Activated CD4-positive, alpha-beta T cell treated with anti-CD3 and anti-CD28 coated beads, Interleukin-2, amount 50 U/mL, for 24 hours (primary cell): ENCODE measurements around the gene PTRH1.
A peak's percentile ranks its signal among the peaks of the same experiment; 100 is the strongest.
"Not testable (repeated sequence)": the region's sequence is repeated elsewhere in the genome, so short reads cannot be mapped to it uniquely, and the experiment has no call there.

ENCODE experiments used
- DNase-seq, 2 donors: peaks; one replicate each; pipeline ENCODE4 v3.0.0-alpha.2; 2020; ENCODE audit warnings: low read depth in 1 of 2, low spot score in 1 of 2

Gene PTRH1, protein sequence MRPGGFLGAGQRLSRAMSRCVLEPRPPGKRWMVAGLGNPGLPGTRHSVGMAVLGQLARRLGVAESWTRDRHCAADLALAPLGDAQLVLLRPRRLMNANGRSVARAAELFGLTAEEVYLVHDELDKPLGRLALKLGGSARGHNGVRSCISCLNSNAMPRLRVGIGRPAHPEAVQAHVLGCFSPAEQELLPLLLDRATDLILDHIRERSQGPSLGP

DNA sequence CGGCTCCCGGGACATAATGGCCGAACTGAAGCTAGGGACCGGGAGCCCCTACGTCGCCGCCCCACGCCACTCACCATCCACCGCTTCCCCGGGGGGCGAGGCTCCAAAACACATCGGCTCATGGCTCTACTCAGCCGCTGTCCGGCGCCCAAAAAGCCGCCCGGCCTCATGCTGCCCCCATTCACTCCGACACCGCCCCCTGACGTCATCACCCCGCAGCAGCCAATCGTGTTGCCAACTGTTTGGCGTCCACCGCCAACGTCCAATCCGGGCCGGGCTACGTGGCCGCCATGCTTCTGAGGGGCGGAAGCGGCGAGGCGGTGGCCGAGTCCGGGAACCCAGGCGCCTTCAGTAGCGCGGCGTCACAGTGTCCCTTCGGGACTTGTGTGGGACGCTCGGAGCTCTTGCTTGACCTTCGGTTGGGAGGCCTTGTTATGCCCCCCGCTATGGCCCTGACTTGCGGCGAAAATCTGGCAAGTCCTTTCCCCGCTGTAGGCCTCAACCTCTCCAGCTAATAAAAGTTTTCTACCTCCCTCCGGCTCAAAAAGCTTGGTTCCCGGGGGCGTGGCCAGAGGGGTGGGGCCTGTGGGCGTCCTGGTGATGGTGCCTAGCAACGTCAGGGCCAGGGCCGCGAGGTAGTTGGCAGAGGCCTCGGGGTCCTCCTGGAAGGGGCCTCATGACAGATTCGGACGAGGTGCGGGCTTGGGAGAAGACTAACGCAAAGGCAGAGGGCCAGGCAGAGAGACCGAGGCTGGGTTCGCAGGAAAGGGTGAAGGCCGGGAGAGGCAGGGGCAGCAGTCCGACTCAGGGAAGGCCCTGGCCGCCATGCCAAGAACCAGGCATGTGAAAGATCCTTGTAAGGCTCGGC lies at the start of gene PTRH1, which contains the start of gene TTC16:
TSS of gene PTRH1 (minus strand) at position 194 of the 868 bp plus-strand sequence. CDS start at position 170, 24 bp downstream.
TSS of gene TTC16 (plus strand) at position 610 of the 868 bp plus-strand sequence. CDS start at position 677, 67 bp downstream.
- peak; percentile 94 to 96 for DNase-seq

DNA sequence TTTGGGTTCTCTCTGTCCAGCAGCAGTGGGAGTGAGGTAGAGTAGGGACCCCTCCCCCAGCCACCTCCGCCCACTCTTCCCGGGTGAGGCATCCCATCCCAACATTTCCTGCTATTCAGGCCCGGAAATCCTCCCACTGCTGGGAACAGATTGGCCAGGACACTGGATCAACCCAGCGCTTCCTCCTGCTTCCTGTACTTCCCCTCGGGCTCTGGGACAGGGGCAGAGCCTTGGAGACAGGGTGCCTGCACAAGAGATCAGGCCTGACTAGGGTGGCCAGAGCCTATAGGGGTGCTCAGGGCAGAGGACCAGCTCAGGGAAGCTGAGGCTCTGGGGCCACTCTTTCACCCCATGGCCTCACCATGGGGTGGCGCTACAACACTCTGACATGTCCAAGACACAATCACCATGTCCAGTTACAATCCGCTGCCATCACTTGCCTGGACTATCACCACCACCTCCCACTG lies 48.5 kb upstream of the PTRH1 start:
- no peak for DNase-seq

DNA sequence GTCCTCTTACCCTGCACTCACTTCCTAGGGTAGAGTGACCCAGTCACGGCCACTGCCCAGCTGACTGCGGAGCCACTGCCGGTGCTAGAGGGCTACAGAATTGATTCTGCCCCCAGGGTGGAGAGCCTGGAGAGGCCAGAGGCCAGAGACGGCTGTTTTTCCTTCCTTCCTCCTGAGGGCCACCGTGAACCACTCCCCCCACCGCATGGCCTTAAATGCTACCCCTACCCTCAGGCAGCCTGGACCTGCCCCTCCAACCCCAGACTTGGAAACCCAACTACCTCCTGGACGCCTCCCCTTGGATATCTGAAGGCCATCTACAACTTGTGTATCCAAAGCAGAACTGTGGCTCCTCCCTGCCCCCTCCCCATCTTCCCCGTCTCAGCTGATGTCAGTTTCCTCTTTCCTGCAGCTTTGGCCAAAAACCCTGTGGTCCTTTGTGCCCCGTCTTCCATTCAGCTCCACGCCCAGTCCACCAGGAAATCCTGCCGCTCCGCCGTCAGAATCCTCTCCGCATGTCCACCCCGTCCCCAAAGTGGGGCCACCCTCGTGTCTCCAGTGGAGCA lies 46.7 kb upstream of the PTRH1 start:
- DNase-seq, result no peak

DNA sequence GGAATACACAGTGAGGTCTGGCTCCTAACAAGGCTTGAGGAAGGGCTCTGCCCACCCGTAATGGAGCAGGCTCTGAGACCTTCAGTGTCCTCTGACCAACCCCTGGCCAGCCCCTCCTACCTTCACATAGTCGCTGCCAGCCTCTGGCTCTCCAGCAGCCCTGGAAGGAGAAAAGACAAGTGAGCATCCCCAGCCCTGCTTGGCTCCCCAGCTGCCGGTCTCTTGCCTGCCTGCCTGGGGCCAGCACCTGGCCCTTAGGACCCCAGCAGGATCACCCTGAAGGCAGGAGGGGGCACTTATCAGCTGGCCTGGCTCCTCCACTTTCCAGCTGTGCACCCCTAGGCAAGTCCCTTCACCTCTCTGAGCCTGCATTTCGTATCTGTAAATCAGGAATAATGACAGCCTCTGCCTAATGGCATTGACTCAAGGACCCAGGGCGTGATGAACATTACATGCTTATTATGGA lies 46.1 kb upstream of the PTRH1 start:
- no peak for DNase-seq

DNA sequence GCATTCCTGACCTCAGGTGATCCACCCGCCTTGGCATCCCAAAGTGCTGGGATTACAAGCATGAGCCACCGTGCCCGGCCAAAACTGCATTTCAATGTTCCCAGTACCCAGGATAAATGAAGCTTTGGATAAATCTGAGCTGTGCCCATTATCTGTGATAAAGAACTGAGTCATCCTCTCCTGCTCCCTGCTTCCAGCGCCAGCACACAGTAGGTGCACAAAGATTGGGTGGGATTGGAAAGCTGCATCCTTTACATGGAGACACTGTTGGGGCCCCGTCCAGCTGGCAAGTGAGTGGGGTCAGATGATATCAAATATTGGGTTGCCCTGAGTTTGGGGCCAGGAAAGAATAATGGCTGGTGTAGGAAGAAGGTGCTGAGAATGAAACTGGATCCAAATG lies 45.6 kb upstream of the PTRH1 start:
- DNase-seq, result no peak

- no peak for DNase-seq
These were observed 43.4 kb upstream of the PTRH1 start for GRCh38 chr9:127758843-127759242.

- not testable (repeated sequence) for DNase-seq
These were observed 41.3 kb upstream of the PTRH1 start for GRCh38 chr9:127756776-127757175.

GRCh38 chr9:127756233-127756632 lies 40.8 kb upstream of the PTRH1 start:
- DNase-seq, result no peak

DNA sequence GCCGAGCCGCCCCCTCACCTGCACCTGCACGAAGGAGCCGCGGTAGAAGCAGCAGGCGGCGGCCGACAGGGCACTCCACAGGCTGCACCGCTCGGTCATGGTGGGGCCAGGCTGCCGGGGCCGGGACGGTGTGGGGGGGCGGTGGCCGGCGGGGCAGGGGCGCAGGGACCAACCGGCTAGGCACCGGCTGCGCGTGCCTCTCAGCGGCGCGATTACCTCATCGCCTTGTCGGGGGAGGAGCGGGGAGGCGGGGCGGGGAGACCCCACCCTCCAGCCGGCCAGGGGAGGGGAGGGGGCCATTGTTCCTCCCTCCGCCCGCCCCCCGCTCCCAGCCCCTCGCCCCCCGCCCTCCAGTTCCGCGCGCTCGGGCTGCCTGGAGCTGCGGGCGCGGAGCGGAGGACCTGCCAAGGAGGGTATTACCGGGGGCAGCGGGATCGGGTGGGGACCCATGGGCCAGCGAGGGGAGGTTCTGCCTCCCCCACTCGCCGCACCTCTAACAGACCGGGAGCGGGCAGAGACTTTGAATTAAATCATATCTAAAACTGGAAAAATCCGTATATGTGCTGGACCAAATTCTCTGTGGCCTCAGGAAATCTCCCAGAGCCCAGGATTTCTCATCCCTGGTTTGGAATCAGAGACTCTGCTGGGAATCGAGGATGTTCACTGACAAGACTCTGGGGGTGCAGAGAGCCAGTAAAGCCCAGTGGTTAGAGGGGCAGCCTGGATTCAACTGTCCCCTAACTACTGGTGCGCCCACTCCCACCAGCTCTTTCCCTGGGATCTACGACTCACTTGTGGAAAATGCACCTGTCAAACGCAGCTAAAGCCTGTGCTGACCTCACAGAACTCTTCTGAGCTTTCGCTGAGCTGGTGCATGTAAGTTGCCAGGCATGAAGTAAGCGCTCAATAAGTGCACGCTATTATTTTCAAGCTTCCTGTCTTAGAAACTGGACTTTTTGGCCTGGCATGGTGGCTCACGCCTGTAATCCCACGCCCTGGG lies 39.9 kb upstream of the PTRH1 start:
- DNase-seq, result no peak

- no peak for DNase-seq
These were observed 38.9 kb upstream of the PTRH1 start for GRCh38 chr9:127754099-127755060.

- no peak for DNase-seq
These were observed 38.2 kb upstream of the PTRH1 start for GRCh38 chr9:127753622-127754021.

DNA sequence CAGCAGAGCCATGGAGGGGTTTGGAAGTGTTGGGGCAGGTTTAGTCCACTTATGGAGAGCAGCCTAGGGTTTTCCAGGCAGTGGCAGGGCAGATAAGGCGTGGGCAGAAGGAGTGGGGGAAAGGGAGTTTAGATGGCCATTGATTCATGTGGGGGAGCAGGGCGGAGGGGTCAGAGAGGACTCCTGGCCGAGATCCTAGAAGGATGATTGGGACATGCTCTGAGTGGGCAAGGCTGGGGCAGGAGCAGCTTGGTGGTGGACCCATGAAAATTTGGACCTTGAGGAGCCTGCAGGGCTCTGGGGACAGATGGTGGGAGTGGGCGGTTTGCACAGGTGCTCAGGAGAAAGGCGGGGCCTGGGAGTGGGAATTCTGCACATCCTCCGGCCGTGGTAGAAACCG lies 37.7 kb upstream of the PTRH1 start:
- DNase-seq, result no peak

DNA sequence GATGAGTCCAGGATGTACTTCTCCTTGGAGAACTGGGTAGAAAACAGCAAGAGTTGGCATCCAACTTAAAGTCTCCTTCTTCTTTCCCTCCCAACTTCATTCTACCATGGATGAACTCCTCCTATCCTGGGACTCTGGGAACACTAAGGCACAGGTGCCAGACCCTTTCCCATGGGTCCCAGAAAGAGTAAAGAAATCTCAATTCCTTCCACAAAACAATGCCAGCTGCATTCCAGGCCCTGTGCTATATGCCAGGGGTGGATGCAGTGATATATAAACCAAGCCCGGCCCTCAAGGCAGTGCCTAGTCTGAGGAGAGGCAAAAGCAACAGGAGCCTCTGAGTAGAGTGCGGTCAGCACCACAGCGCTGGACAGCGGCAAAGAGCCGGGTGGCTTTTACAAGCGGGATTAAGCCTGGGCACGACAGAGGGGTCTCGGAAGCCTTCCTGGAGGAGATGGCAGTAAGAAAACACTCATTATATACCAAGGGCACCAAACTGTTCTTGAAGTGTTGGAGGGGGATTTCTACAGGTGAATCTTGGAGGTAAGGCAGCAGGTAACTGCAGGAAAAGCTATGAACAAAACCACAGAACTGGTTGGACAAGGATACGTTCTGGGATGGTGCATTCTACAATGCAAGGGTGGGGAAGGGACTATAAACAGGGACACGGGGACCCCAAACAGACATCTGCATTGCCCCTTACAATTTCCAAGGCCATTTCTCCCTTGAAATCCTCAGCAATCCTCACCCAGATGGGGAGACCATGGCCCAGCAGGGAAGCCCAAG lies 36.0 kb upstream of the PTRH1 start:
- no peak for DNase-seq

GRCh38 chr9:127749090-127749787 lies 33.8 kb upstream of the PTRH1 start:
- no peak for DNase-seq

GRCh38 chr9:127746959-127747569 lies 31.6 kb upstream of the PTRH1 start:
- no peak for DNase-seq

DNA sequence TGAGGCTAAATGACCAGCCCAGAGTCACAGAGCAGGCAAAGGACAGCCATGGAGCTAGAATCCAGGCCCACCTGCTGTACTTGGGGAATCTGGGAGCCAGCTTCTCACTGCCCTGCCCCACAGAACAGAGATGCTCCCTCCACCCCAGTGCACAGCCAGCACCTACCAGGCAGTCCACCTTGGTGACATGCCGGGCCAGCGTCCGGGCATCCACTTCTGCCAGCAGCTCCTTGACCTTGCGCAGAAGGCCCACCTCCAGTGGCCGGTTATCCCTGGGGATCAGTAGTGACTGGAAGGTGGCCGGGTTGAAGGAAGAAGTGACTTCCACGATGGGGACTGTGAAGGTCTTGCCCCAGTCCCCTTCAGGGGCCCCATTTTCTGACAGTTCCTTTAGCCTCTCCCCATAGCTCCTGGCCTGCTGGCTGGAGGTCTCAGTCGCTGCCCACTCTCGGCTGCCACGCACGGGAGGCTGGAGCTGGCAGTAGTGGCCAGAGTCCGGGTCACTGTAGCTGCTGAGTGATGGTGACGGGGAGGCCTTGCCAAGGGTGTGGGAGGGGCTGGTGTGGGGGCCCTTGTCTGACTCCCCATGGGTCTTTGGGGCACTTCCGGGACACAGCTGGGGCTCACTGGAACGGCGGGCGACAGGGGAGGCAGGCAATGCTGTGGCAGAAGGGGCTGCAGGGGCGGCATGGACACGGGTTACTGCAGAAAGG lies 29.1 kb upstream of the PTRH1 start:
- no peak for DNase-seq
